H1 (cell line): ENCODE results near the gene USP12. TPM values are rescaled to one million over a fixed set of nuclear protein-coding genes. Genes with fewer than 3 reads are reported as not detected.

Source experiments
- GTF2F1 ChIP-seq: IDR thresholded peaks from 2 replicates; pipeline ENCODE4 v1.6.1; 2012; ENCODE audit warnings: low read depth, low read length, improper control_type of control experiment, borderline replicate concordance
- SIX5 ChIP-seq: IDR thresholded peaks from 2 replicates; pipeline ENCODE4 v1.6.1; 2011; ENCODE audit warnings: mild to moderate bottlenecking, low read depth, low read length
- polyA plus RNA-seq, 7 experiments: library from polyadenylated mRNA; depleted of rRNA in 3 of 7; stranded (reverse) in 5 of 7; unstranded in 2 of 7; fragments of >200 nt in 5 of 7; fragments of 200-250 nt in 2 of 7; gene quantifications; 1 replicate in 5 of 7; 2 replicates in 1 of 7; 4 replicates in 1 of 7; pipeline versions ENCODE4 v1.2.1 to v1.2.3, GENCODE V29; 2011 to 2013; ENCODE audit warnings: missing spikeins in 2 of 7, mixed read lengths in 2 of 7
- total RNA-seq: library from RNA; stranded (reverse); fragmentation: NEBNext Ultra II Directional; extraction: Animal tissue kit (Norgen Biotek cat#: 25700); gene quantifications from 2 replicates; pipeline ENCODE4 v1.2.1, GENCODE V29; 2021
- TF ChIP-seq, protein P1 (sequence below): fragments of 300-600 bp; sonication (generic); IDR thresholded peaks from 2 replicates; pipeline ENCODE4 v1.7.1; 2012; ENCODE audit warnings: low read length, moderate library complexity, mild to moderate bottlenecking, inconsistent platforms; ENCODE audit not compliant: insufficient replicate concordance
- TF ChIP-seq, protein P2 (sequence below): IDR thresholded peaks from 2 replicates; pipeline ENCODE4 v1.6.1; 2012; ENCODE audit warnings: low read length, inconsistent platforms
- TF ChIP-seq, protein P3 (sequence below), 3 experiments: IDR thresholded peaks; 1 replicate in 2 of 3; 2 replicates in 1 of 3; pipeline versions ENCODE4 v1.5.1 to v1.6.1; 2011; ENCODE audit warnings: low read length in 3 of 3, mild to moderate bottlenecking in 3 of 3, inconsistent platforms in 2 of 3, low read depth in 1 of 3, moderate library complexity in 1 of 3; ENCODE audit not compliant: insufficient read depth in 1 of 3; ENCODE audit errors: control extremely low read depth in 1 of 3
- TF ChIP-seq, protein P4 (sequence below): IDR thresholded peaks from 2 replicates; pipeline ENCODE4 v1.6.1; 2012; ENCODE audit warnings: inconsistent platforms

Gene USP12
- total and polyA plus RNA-seq, 2 of the 8 experiments (the other 6 are each of a cell fraction or from before 2014, with no cell fraction given) = 4.0 to 30.0 TPM

DNA sequence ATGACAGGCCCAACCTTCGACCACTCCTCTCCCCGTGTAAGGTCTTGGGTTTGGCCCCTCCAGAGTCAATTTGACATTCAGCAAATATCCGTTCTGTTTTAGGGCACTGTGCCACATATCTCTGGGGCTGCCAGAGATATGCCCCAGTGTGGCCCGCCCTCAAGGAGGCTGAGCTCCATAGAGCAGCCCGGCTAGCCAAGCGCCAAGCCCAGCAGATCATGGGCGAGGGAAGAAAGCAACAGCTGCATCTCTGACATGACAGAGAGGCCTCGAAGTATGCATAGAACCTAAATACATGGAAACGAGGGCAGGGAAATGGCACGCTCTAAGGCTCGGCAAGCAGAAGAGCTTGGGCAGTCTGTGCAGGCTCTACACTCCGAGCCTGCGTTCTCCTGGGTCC, 124.5 kb downstream of the USP12 start (continued):
- TF ChIP-seq, protein P1, sequence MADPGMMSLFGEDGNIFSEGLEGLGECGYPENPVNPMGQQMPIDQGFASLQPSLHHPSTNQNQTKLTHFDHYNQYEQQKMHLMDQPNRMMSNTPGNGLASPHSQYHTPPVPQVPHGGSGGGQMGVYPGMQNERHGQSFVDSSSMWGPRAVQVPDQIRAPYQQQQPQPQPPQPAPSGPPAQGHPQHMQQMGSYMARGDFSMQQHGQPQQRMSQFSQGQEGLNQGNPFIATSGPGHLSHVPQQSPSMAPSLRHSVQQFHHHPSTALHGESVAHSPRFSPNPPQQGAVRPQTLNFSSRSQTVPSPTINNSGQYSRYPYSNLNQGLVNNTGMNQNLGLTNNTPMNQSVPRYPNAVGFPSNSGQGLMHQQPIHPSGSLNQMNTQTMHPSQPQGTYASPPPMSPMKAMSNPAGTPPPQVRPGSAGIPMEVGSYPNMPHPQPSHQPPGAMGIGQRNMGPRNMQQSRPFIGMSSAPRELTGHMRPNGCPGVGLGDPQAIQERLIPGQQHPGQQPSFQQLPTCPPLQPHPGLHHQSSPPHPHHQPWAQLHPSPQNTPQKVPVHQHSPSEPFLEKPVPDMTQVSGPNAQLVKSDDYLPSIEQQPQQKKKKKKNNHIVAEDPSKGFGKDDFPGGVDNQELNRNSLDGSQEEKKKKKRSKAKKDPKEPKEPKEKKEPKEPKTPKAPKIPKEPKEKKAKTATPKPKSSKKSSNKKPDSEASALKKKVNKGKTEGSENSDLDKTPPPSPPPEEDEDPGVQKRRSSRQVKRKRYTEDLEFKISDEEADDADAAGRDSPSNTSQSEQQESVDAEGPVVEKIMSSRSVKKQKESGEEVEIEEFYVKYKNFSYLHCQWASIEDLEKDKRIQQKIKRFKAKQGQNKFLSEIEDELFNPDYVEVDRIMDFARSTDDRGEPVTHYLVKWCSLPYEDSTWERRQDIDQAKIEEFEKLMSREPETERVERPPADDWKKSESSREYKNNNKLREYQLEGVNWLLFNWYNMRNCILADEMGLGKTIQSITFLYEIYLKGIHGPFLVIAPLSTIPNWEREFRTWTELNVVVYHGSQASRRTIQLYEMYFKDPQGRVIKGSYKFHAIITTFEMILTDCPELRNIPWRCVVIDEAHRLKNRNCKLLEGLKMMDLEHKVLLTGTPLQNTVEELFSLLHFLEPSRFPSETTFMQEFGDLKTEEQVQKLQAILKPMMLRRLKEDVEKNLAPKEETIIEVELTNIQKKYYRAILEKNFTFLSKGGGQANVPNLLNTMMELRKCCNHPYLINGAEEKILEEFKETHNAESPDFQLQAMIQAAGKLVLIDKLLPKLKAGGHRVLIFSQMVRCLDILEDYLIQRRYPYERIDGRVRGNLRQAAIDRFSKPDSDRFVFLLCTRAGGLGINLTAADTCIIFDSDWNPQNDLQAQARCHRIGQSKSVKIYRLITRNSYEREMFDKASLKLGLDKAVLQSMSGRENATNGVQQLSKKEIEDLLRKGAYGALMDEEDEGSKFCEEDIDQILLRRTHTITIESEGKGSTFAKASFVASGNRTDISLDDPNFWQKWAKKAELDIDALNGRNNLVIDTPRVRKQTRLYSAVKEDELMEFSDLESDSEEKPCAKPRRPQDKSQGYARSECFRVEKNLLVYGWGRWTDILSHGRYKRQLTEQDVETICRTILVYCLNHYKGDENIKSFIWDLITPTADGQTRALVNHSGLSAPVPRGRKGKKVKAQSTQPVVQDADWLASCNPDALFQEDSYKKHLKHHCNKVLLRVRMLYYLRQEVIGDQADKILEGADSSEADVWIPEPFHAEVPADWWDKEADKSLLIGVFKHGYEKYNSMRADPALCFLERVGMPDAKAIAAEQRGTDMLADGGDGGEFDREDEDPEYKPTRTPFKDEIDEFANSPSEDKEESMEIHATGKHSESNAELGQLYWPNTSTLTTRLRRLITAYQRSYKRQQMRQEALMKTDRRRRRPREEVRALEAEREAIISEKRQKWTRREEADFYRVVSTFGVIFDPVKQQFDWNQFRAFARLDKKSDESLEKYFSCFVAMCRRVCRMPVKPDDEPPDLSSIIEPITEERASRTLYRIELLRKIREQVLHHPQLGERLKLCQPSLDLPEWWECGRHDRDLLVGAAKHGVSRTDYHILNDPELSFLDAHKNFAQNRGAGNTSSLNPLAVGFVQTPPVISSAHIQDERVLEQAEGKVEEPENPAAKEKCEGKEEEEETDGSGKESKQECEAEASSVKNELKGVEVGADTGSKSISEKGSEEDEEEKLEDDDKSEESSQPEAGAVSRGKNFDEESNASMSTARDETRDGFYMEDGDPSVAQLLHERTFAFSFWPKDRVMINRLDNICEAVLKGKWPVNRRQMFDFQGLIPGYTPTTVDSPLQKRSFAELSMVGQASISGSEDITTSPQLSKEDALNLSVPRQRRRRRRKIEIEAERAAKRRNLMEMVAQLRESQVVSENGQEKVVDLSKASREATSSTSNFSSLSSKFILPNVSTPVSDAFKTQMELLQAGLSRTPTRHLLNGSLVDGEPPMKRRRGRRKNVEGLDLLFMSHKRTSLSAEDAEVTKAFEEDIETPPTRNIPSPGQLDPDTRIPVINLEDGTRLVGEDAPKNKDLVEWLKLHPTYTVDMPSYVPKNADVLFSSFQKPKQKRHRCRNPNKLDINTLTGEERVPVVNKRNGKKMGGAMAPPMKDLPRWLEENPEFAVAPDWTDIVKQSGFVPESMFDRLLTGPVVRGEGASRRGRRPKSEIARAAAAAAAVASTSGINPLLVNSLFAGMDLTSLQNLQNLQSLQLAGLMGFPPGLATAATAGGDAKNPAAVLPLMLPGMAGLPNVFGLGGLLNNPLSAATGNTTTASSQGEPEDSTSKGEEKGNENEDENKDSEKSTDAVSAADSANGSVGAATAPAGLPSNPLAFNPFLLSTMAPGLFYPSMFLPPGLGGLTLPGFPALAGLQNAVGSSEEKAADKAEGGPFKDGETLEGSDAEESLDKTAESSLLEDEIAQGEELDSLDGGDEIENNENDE = no peak
- no peak for TF ChIP-seq SIX5
- TF ChIP-seq, protein P2, sequence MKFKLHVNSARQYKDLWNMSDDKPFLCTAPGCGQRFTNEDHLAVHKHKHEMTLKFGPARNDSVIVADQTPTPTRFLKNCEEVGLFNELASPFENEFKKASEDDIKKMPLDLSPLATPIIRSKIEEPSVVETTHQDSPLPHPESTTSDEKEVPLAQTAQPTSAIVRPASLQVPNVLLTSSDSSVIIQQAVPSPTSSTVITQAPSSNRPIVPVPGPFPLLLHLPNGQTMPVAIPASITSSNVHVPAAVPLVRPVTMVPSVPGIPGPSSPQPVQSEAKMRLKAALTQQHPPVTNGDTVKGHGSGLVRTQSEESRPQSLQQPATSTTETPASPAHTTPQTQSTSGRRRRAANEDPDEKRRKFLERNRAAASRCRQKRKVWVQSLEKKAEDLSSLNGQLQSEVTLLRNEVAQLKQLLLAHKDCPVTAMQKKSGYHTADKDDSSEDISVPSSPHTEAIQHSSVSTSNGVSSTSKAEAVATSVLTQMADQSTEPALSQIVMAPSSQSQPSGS = no peak
- no peak for TF ChIP-seq GTF2F1
- TF ChIP-seq, protein P3, sequence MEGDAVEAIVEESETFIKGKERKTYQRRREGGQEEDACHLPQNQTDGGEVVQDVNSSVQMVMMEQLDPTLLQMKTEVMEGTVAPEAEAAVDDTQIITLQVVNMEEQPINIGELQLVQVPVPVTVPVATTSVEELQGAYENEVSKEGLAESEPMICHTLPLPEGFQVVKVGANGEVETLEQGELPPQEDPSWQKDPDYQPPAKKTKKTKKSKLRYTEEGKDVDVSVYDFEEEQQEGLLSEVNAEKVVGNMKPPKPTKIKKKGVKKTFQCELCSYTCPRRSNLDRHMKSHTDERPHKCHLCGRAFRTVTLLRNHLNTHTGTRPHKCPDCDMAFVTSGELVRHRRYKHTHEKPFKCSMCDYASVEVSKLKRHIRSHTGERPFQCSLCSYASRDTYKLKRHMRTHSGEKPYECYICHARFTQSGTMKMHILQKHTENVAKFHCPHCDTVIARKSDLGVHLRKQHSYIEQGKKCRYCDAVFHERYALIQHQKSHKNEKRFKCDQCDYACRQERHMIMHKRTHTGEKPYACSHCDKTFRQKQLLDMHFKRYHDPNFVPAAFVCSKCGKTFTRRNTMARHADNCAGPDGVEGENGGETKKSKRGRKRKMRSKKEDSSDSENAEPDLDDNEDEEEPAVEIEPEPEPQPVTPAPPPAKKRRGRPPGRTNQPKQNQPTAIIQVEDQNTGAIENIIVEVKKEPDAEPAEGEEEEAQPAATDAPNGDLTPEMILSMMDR (IDR thresholded peaks at IDR 0.05; ENCODE audit: control extremely low read depth in 1 of 3, insufficient read depth in 1 of 3, low read depth in 1 of 3, low read length in 3 of 3) = no peak
- TF ChIP-seq, protein P4, sequence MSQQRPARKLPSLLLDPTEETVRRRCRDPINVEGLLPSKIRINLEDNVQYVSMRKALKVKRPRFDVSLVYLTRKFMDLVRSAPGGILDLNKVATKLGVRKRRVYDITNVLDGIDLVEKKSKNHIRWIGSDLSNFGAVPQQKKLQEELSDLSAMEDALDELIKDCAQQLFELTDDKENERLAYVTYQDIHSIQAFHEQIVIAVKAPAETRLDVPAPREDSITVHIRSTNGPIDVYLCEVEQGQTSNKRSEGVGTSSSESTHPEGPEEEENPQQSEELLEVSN = no peak
